Astrocyte of the cerebellum (primary cell): Measurements from ENCODE around the gene PGLYRP3.

ENCODE experiments used
- DNase-seq: peaks from one replicate; pipeline ENCODE4 v3.0.0-alpha.2; 2011; ENCODE audit warnings: low read depth
- H3K4me3 ChIP-seq: 2 replicates; pipeline ENCODE4 v1.5.1; 2011; ENCODE audit warnings: mild to moderate bottlenecking, low read depth, low read length, moderate library complexity
- CTCF ChIP-seq: IDR thresholded peaks from 2 replicates; pipeline ENCODE4 v1.5.1; 2012; ENCODE audit warnings: low read length, low read depth, moderate library complexity, mild to moderate bottlenecking; ENCODE audit errors: missing control alignments
- in situ Hi-C: cut with HindIII; loops from 2 replicates; pipeline ENCODE4 v1.10.0; 2017; ENCODE audit warnings: low sequenced_read_pairs

Gene PGLYRP3

DNA sequence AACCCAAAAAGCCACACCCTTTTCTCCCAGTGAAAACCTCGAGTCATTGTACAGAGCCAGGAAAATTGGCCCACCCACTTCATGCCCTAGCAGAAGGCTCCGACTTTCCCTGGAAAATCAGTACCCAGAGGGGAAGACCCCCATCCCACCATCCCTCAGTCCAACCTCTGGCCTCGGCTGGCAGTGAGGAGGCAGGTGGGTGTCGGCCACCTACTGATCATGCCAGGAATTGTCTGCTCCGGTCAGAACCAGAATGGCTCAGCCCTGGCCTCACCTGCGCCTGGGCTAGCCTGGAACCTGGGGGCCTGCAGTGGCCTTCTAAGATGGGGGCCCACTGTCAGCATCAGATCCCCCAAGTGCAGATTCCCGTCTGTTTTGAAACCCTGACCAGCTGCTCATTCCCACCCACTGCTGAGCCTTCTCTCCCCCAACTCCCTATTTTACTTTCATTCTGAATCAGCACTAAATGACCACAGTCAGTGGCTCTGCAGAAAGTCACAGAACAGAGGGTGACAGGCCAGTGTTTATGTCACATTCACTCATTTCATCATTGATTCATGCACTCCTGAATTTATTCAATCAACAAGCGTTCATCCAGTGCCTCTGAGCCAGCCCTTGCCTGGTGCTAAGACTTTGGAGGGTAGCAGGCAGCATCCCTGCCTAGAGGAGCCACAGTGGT is 41.9 kb upstream of the PGLYRP3 start:
- peak; percentile 3 for TF ChIP-seq CTCF
- in situ Hi-C loops: no loop called here
- no peak for DNase-seq
- H3K4me3 ChIP-seq: no peak overlapping the region

- TF ChIP-seq CTCF: peak; percentile 48
- in situ Hi-C loops: no loop called here
- no peak overlapping the region for H3K4me3 ChIP-seq
- DNase-seq: no peak
Measured at GRCh38 chr1:153353226-153353947, 40.6 kb upstream of the PGLYRP3 start.

- in situ Hi-C loops: no loop called here
- peak; percentile 42 for DNase-seq
- no peak overlapping the region for H3K4me3 ChIP-seq
- peak; percentile 91 for TF ChIP-seq CTCF
Measured at GRCh38 chr1:153352523-153352922, 39.8 kb upstream of the PGLYRP3 start.

DNA sequence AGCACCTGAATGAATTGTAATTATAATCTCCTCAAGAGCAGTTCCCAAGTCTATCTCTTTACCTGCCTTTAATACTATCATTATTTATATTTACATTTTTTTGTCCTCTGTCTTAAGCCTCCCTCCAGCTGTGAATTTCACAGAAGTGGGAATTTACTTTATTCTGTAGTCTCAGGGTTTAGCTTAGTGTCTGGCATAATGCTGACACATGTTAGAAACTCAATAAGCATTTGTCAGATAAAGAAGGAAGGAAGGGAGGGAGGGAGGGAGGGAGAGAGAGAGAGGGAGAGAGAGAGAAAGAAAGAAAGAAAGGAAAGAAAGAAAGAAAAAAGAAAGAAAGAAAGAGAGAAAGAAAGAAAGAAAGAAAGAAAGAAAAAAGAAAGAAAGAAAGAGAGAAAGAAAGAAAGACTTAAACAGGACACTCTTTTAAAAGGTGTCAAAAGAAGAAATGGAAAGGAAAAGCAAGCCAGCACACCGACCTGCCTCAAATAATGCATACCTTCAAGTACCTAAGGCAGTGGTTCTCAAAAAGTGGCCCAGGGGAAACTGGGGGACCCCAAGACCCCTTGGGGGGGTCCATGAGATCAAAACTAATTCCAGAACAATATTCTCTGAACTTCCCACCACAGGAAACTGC is 37.7 kb upstream of the PGLYRP3 start:
- no peak for DNase-seq
- in situ Hi-C loops: no loop called here

DNA sequence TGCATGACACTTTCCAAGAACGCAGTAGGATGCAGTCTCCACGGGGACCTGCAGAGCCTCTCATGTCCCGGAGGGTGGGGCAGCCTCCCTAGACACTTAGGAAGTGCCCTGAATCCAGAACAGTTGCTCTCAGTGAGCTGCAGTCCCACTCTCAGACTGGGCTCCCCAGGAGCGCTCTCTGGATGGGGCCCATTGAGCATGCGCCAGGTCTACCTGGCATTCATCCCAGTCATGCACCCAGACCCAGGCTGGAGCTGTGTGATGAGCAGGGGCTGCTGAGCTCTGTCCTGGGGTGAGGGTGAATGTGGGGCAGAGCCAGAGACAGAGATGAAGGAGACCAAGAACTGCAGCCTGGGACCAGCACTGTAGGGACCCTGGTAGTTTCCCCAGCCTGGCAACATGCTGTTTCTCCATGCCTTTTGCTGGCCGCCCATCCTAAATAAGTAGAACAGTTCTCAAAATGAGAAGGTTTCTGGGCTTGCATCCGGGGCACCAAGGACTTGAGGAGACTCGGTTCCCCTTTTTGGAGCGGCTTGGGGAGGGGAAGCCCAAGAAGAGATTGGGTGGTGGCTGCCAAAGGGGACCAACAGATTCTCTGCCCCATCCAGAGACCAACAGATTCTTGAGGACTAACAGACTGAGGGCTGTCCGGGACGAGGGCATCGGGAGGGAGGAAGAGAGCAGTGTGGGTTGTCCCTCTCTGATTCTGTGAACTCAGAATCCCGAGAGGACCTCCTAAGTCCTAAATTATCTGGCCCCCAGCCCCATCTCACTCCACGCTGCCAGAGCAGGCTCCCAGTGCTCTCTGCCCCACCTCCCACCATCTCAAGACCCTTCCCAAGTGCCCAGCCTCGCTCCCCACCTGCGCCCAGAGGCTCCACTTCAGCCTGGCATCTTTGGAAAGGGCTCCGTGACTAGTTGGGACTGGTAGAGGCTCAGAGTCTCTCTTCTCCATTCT is 36.9 kb upstream of the PGLYRP3 start:
- DNase-seq: no peak
- no peak overlapping the region for H3K4me3 ChIP-seq
- no peak for TF ChIP-seq CTCF
- in situ Hi-C loops: no loop called here

More for the DNA sequence above, 37.7 kb upstream of the PGLYRP3 start:
- no peak overlapping the region for H3K4me3 ChIP-seq
- no peak for TF ChIP-seq CTCF
